Stimulated activated naive B cell treated with anti-CD40 and anti-IgM and Interleukin-4, amounts not matched to agents 10 μg/mL and 1 μg/mL and 100 μg/mL, for 72 hours (primary cell): ENCODE data around the gene SLAMF6.
A peak's percentile ranks its signal among the peaks of the same experiment; 100 is the strongest.
"Not testable (repeated sequence)": the region's sequence is repeated elsewhere in the genome, so short reads cannot be mapped to it uniquely, and the experiment has no call there.

Experiments
- ATAC-seq, 2 donors: fragments of 150-1000 bp; cut with Tn5 transposase; replicated peaks; 2 replicates each; pipeline ENCODE4 v1.10.0; 2021; ENCODE audit warnings: moderate library complexity in 1 of 2
- DNase-seq: peaks from one replicate; pipeline ENCODE4 v3.0.0; 2021
- H3K27ac Mint-ChIP-seq: one replicate; pipeline ENCODE4 v1.8.0; 2022; ENCODE audit warnings: mild to moderate bottlenecking, mixed read lengths
- H3K27me3 Mint-ChIP-seq, 2 donors: one replicate each; pipeline ENCODE4 v1.8.0; 2022; ENCODE audit warnings: mixed read lengths in 2 of 2
- H3K36me3 Mint-ChIP-seq, 2 donors: one replicate each; pipeline ENCODE4 v1.8.0; 2022; ENCODE audit warnings: mixed read lengths in 2 of 2, mild to moderate bottlenecking in 1 of 2
- H3K4me1 Mint-ChIP-seq, 2 donors: one replicate each; pipeline ENCODE4 v1.8.0; 2022; ENCODE audit warnings: mixed read lengths in 2 of 2, mild to moderate bottlenecking in 1 of 2
- H3K4me3 Mint-ChIP-seq, 2 donors: one replicate each; pipeline ENCODE4 v1.8.0; 2022; ENCODE audit warnings: mild to moderate bottlenecking in 2 of 2, mixed read lengths in 2 of 2, moderate library complexity in 1 of 2
- H3K9me3 Mint-ChIP-seq, 2 donors: one replicate each; pipeline ENCODE4 v1.8.0; 2022; ENCODE audit warnings: mixed read lengths in 2 of 2, mild to moderate bottlenecking in 1 of 2

Gene SLAMF6

GRCh38 chr1:160538985-160539651, 16.1 kb upstream of the SLAMF6 start:
- peak overlapping the region; percentile 10 for H3K27ac Mint-ChIP-seq
- no peak for ATAC-seq
- DNase-seq, result no peak
- no peak overlapping the region for H3K4me3 Mint-ChIP-seq
- H3K36me3 Mint-ChIP-seq, result peaks cover 16 to 41% of the 10 kb centered on the region in 2 donors
- peaks cover 5 to 10% of the 10 kb centered on the region in 2 donors for H3K9me3 Mint-ChIP-seq
- peaks cover 29 to 43% of the 10 kb centered on the region in 2 donors for H3K4me1 Mint-ChIP-seq
- no peaks in the 10 kb centered on the region for H3K27me3 Mint-ChIP-seq

GRCh38 chr1:160537714-160538665, 14.9 kb upstream of the SLAMF6 start:
- Mint-ChIP-seq H3K27me3 (no peaks in the 10 kb centered on the region), H3K36me3 (peaks cover 12 to 37% of the 10 kb centered on the region in 2 donors), H3K27ac (no peak overlapping the region), H3K9me3 (peaks cover 5 to 10% of the 10 kb centered on the region in 2 donors), H3K4me3 (no peak overlapping the region), H3K4me1 (peaks cover 27 to 40% of the 10 kb centered on the region in 2 donors)
- ATAC-seq, result no peak
- DNase-seq, result no peak

GRCh38 chr1:160534823-160535605, 12.0 kb upstream of the SLAMF6 start:
- peaks cover 11 to 19% of the 10 kb centered on the region in 2 donors for H3K4me1 Mint-ChIP-seq
- H3K36me3 Mint-ChIP-seq, result peaks cover 7 to 34% of the 10 kb centered on the region in 2 donors
- no peak for DNase-seq
- H3K27me3 Mint-ChIP-seq, result no peaks in the 10 kb centered on the region
- no peak for ATAC-seq
- no peak overlapping the region for H3K27ac Mint-ChIP-seq
- no peak overlapping the region for H3K4me3 Mint-ChIP-seq
- peaks cover 5 to 13% of the 10 kb centered on the region in 2 donors for H3K9me3 Mint-ChIP-seq

GRCh38 chr1:160532557-160532813, 9.4 kb upstream of the SLAMF6 start:
- H3K4me3 Mint-ChIP-seq, H3K27ac Mint-ChIP-seq, H3K27me3 Mint-ChIP-seq, DNase-seq, ATAC-seq: not testable (repeated sequence)
- Mint-ChIP-seq H3K9me3 (peaks cover 12 to 25% of the 10 kb centered on the region in 2 donors), H3K36me3 (peaks cover 18 to 45% of the 10 kb centered on the region in 2 donors), H3K4me1 (peaks cover 7 to 26% of the 10 kb centered on the region in 2 donors)

- not testable (repeated sequence) for ATAC-seq, DNase-seq, H3K4me3 Mint-ChIP-seq, H3K27me3 Mint-ChIP-seq
- Mint-ChIP-seq H3K27ac (peak overlapping the region; percentile 20), H3K4me1 (peaks cover 10 to 31% of the 10 kb centered on the region in 2 donors), H3K36me3 (peaks cover 20 to 45% of the 10 kb centered on the region in 2 donors), H3K9me3 (peaks cover 16 to 27% of the 10 kb centered on the region in 2 donors)
Observed at GRCh38 chr1:160531809-160532556, 8.9 kb upstream of the SLAMF6 start.

GRCh38 chr1:160529401-160529952, 6.4 kb upstream of the SLAMF6 start:
- Mint-ChIP-seq H3K9me3 (peaks cover 27% of the 10 kb centered on the region in 2 donors), H3K4me1 (peaks cover 14 to 44% of the 10 kb centered on the region in 2 donors), H3K27ac (peak overlapping the region; percentile 42), H3K36me3 (peaks cover 25 to 46% of the 10 kb centered on the region in 2 donors)
- DNase-seq, ATAC-seq, H3K4me3 Mint-ChIP-seq, H3K27me3 Mint-ChIP-seq: not testable (repeated sequence)

- Mint-ChIP-seq H3K4me3 (peak overlapping the region; percentile 48 to 56), H3K36me3 (peaks cover 48 to 59% of the 10 kb centered on the region in 2 donors), H3K4me1 (peaks cover 25 to 61% of the 10 kb centered on the region in 2 donors), H3K9me3 (peaks cover 25 to 27% of the 10 kb centered on the region in 2 donors)
- ATAC-seq, H3K27ac Mint-ChIP-seq, DNase-seq, H3K27me3 Mint-ChIP-seq: not testable (repeated sequence)
Observed at GRCh38 chr1:160523789-160524188, 734 bp upstream of the SLAMF6 start.

- Mint-ChIP-seq H3K27ac (peak overlapping the region; percentile 93), H3K4me1 (peaks cover 31 to 56% of the 10 kb centered on the region in 2 donors), H3K9me3 (peaks cover 16 to 17% of the 10 kb centered on the region in 2 donors), H3K36me3 (peaks cover 53 to 62% of the 10 kb centered on the region in 2 donors), H3K4me3 (peak overlapping the region; percentile 83 to 88), H3K27me3 (no peaks in the 10 kb centered on the region)
- DNase-seq (no peak), ATAC-seq (peak; percentile 29 to 35)
Observed at GRCh38 chr1:160522136-160522535, 919 bp downstream of the SLAMF6 start.

- Mint-ChIP-seq H3K27ac (peak overlapping the region; percentile 93), H3K9me3 (peaks cover 12 to 13% of the 10 kb centered on the region in 2 donors), H3K4me1 (peaks cover 34 to 59% of the 10 kb centered on the region in 2 donors), H3K27me3 (no peaks in the 10 kb centered on the region), H3K4me3 (peak overlapping the region; percentile 83 to 88), H3K36me3 (peaks cover 54 to 62% of the 10 kb centered on the region in 2 donors)
- no peak for ATAC-seq
- DNase-seq, result no peak
Observed at GRCh38 chr1:160521554-160521953, 1.5 kb downstream of the SLAMF6 start.

GRCh38 chr1:160520999-160521398, 2.1 kb downstream of the SLAMF6 start:
- Mint-ChIP-seq H3K36me3 (peaks cover 58 to 65% of the 10 kb centered on the region in 2 donors), H3K4me1 (peaks cover 38 to 65% of the 10 kb centered on the region in 2 donors), H3K4me3 (peak overlapping the region; percentile 83 to 88), H3K27ac (peak overlapping the region; percentile 93), H3K9me3 (peaks cover 9 to 14% of the 10 kb centered on the region in 2 donors), H3K27me3 (no peaks in the 10 kb centered on the region)
- ATAC-seq (peak; percentile 17 to 29), DNase-seq (no peak)

- H3K27me3 Mint-ChIP-seq, result no peaks in the 10 kb centered on the region
- H3K4me3 Mint-ChIP-seq, result peak overlapping the region; percentile 83 to 88
- H3K9me3 Mint-ChIP-seq, result peaks cover 8 to 13% of the 10 kb centered on the region in 2 donors
- DNase-seq, result no peak
- peak overlapping the region; percentile 93 for H3K27ac Mint-ChIP-seq
- peaks cover 42 to 69% of the 10 kb centered on the region in 2 donors for H3K4me1 Mint-ChIP-seq
- ATAC-seq, result no peak
- H3K36me3 Mint-ChIP-seq, result peaks cover 56 to 68% of the 10 kb centered on the region in 2 donors
Observed at GRCh38 chr1:160520582-160520981, 2.5 kb downstream of the SLAMF6 start.

- H3K4me1 Mint-ChIP-seq, result peaks cover 48 to 69% of the 10 kb centered on the region in 2 donors
- DNase-seq (no peak), ATAC-seq (peak; percentile 51 to 54)
- H3K4me3 Mint-ChIP-seq, result peak overlapping the region; percentile 83 to 88
- no peaks in the 10 kb centered on the region for H3K27me3 Mint-ChIP-seq
- H3K27ac Mint-ChIP-seq, result peak overlapping the region; percentile 93
- peaks cover under 1 to 8% of the 10 kb centered on the region in 2 donors for H3K9me3 Mint-ChIP-seq
- peaks cover 51 to 66% of the 10 kb centered on the region in 2 donors for H3K36me3 Mint-ChIP-seq
Observed at GRCh38 chr1:160519642-160520435, 3.2 kb downstream of the SLAMF6 start.
